Tibial nerve (tissue), 4 donors: Measurements from ENCODE around the gene DYNLT2B.
"Not testable (repeated sequence)": the region's sequence is repeated elsewhere in the genome, so short reads cannot be mapped to it uniquely, and the experiment has no call there.

Experiments
- CTCF ChIP-seq, 5 experiments: fragments of 200-600 bp in 3 of 5; fragments of 450-650 bp in 2 of 5; sonication (generic) in 3 of 5; IDR thresholded peaks; one replicate each; pipeline ENCODE4 v1.5.1; 2016 to 2019; ENCODE audit warnings: antibody characterized with exemption in 5 of 5, mild to moderate bottlenecking in 3 of 5, moderate library complexity in 2 of 5
- EP300 ChIP-seq, 2 donors: sonication (generic); formaldehyde crosslinking; IDR thresholded peaks; one replicate each; pipeline ENCODE4 v1.6.1; 2017; ENCODE audit warnings: antibody characterized with exemption in 2 of 2, mild to moderate bottlenecking in 1 of 2
- POLR2A ChIP-seq, 2 donors: fragments of 450-650 bp; IDR thresholded peaks; one replicate each; pipeline ENCODE4 v1.6.1; 2017; ENCODE audit warnings: antibody characterized with exemption in 2 of 2, mild to moderate bottlenecking in 2 of 2, moderate library complexity in 2 of 2

- not testable (repeated sequence) for TF ChIP-seq CTCF, POLR2A, EP300 (IDR thresholded peaks at IDR 0.05)
These were observed 25.9 kb upstream of the DYNLT2B start for GRCh38 chr3:196343917-196344316.
